ENCODE results near the gene FRMD8. TPM values are rescaled to one million over a fixed set of nuclear protein-coding genes. Genes with fewer than 3 reads are reported as not detected.

FRMD8 gene
- total and polyA plus RNA-seq, 2 of the 4 experiments (the other 2 are of a cell fraction): 11.3 to 19.8 TPM

DNA sequence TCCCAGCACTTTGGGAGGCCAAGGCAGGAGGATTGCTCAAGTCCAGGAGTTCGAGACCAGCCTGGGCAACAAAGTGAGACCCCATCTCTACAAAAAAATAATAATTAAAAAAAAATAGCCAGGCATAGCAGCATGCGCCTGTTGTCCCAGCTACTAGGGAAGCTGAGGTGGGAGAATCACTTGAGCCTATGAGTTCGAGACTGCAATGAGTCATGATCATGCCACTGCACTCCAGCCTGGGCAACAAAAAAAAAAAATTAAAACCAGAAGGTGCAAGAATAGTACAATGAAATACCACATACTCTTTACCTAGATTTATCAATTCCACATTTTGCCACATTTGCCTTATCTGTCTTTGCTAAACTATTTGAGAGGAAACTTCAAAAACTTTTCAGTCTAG, 44.6 kb upstream of the FRMD8 start:
- BruUV-seq (replicated peaks): no TSS peak
- Histone ChIP-seq H2BK20ac (ENCODE audit: low read depth, low read length) (no peak overlapping the region), H3K36me3 (ENCODE audit: control insufficient read depth, insufficient read depth, low read length) (peaks cover 67% of the 10 kb centered on the region), H3K4me1 (ENCODE audit: control insufficient read depth, insufficient read depth, low read length) (no peaks in the 10 kb centered on the region), H2AK5ac (ENCODE audit: low read depth, low read length) (no peak overlapping the region), H2AFZ (replicated peaks; ENCODE audit: low read length, poor library complexity) (no peak overlapping the region), H3K14ac (replicated peaks; ENCODE audit: low read depth, low read length) (no peak overlapping the region), H3K4me3 (ENCODE audit: insufficient read depth, low read depth, low read length) (no peak overlapping the region), H3K4ac (ENCODE audit: low read depth, low read length) (no peak overlapping the region), H4K8ac (ENCODE audit: low read depth in 2 of 2, low read length in 2 of 2) (no peak overlapping the region), H3K9me1 (ENCODE audit: insufficient read depth, low read length) (peaks cover 10% of the 10 kb centered on the region), H3K9me3 (ENCODE audit: control insufficient read depth, insufficient read depth, low read length) (no peaks in the 10 kb centered on the region), H2BK120ac (ENCODE audit: low read depth, low read length) (no peak overlapping the region), H2AK9ac (replicated peaks; ENCODE audit: low read depth, low read length, poor library complexity) (no peak overlapping the region), H3K9ac (ENCODE audit: low read depth, low read length) (no peak overlapping the region), H2BK5ac (ENCODE audit: low read depth, low read length, poor library complexity, severe bottlenecking) (no peak overlapping the region), H3K4me2 (ENCODE audit: low read depth, low read length) (no peak overlapping the region), H4K5ac (ENCODE audit: low read depth, low read length) (no peak overlapping the region), H3K27me3 (ENCODE audit: control insufficient read depth, insufficient read depth, low read length) (no peaks in the 10 kb centered on the region), H3K23ac (ENCODE audit: low read depth, low read length) (no peak overlapping the region), H4K20me1 (ENCODE audit: insufficient read depth, low read length) (peaks cover 33% of the 10 kb centered on the region), H3K18ac (ENCODE audit: low read depth, low read length) (no peak overlapping the region), H4K91ac (ENCODE audit: insufficient read depth, low read depth, low read length) (no peak overlapping the region), H3K56ac (ENCODE audit: extremely low read depth, insufficient read depth, low read length) (no peak overlapping the region), H3K27ac (ENCODE audit: insufficient read depth, low read length) (no peak overlapping the region), H3K79me1 (ENCODE audit: low read depth in 1 of 2, low read length in 2 of 2) (peaks cover 38 to 64% of the 10 kb centered on the region in 2 experiments), H2BK15ac (ENCODE audit: low read depth, low read length) (no peak overlapping the region)
- in situ Hi-C loops (cut with MboI; ENCODE audit: low sequenced_read_pairs): no loop called here
- dilution Hi-C loops (cut with HindIII; ENCODE audit: low sequenced_read_pairs, unreplicated experiment): no loop called here
- no CpG with 5 or more reads among the region's 3 CpGs for WGBS, 2 experiments (ENCODE audit: extremely low coverage in 2 of 2, insufficient read length in 1 of 2)
- no peak for DNase-seq
- ChIA-PET POLR2A (ENCODE audit: unreplicated experiment) (no interaction called here), CTCF (interaction anchor here (0.6 kb wide), 1 partner anchor 29 kb away, joined by 3 read pairs; no protein-coding TSS in a partner anchor)
- intact Hi-C loops (cut with micrococcal nuclease): no loop called here
- TF ChIP-seq USF2 (IDR thresholded peaks at IDR 0.05; ENCODE audit: low read depth, low read length) (no peak), MAFK (IDR thresholded peaks at IDR 0.05; ENCODE audit: low read depth, low read length) (no peak), POLR2A (IDR thresholded peaks at IDR 0.05; ENCODE audit: low read depth, low read length) (no peak), RAD21 (IDR thresholded peaks at IDR 0.05; ENCODE audit: low read length) (no peak), ELK1 (IDR thresholded peaks at IDR 0.05; ENCODE audit: borderline replicate concordance, low read depth, low read length) (no peak), CTCF (conservative IDR thresholded peaks at IDR 0.05; ENCODE audit: low read depth, low read length) (no peak), FOS (IDR thresholded peaks at IDR 0.05; ENCODE audit: low read depth, low read length) (no peak), CEBPB (IDR thresholded peaks at IDR 0.05; ENCODE audit: low read depth, low read length) (no peak), MAZ (IDR thresholded peaks at IDR 0.05; ENCODE audit: borderline replicate concordance, low read depth, low read length) (no peak), MXI1 (IDR thresholded peaks at IDR 0.05; ENCODE audit: borderline replicate concordance, low read depth, low read length) (no peak), CHD1 (IDR thresholded peaks at IDR 0.05; ENCODE audit: low read depth, low read length) (no peak), BHLHE40 (IDR thresholded peaks at IDR 0.05; ENCODE audit: low read depth, low read length) (no peak), NFE2L2 (IDR thresholded peaks at IDR 0.05; ENCODE audit: low read depth, low read length) (no peak), RFX5 (IDR thresholded peaks at IDR 0.05; ENCODE audit: low read depth, low read length) (no peak), RCOR1 (IDR thresholded peaks at IDR 0.05; ENCODE audit: insufficient replicate concordance, low read length) (no peak), SMC3 (IDR thresholded peaks at IDR 0.05; ENCODE audit: low read depth, low read length) (no peak)
- ATAC-seq (ENCODE audit: low read depth): no peak

Measured in IMR-90 (cell line).